Progenitor cell of endocrine pancreas (in vitro differentiated cells): ENCODE data around the gene DMAC2. TPM values are rescaled to one million over a fixed set of nuclear protein-coding genes. Genes with fewer than 3 reads are reported as not detected.
"Not testable (repeated sequence)": the region's sequence is repeated elsewhere in the genome, so short reads cannot be mapped to it uniquely, and the experiment has no call there.

Experiments used
- DNase-seq: peaks from one replicate; pipeline ENCODE4 v3.0.0; 2021; ENCODE audit warnings: low spot score; ENCODE audit not compliant: unreplicated experiment
- H3K27ac Mint-ChIP-seq: 2 replicates; pipeline ENCODE4 v1.8.0; 2021; ENCODE audit warnings: mild to moderate bottlenecking, moderate library complexity, mixed read lengths
- H3K27me3 Mint-ChIP-seq: 2 replicates; pipeline ENCODE4 v1.8.0; 2021; ENCODE audit warnings: mixed read lengths
- H3K36me3 Mint-ChIP-seq: 2 replicates; pipeline ENCODE4 v1.8.0; 2022; ENCODE audit warnings: mixed read lengths; ENCODE audit not compliant: insufficient read depth
- H3K4me1 Mint-ChIP-seq: 2 replicates; pipeline ENCODE4 v1.8.0; 2021; ENCODE audit warnings: low read depth, mixed read lengths
- H3K4me3 Mint-ChIP-seq: 2 replicates; pipeline ENCODE4 v1.8.0; 2021; ENCODE audit warnings: low read depth, mild to moderate bottlenecking, moderate library complexity, mixed read lengths
- H3K9me3 Mint-ChIP-seq: 2 replicates; pipeline ENCODE4 v1.8.0; 2021; ENCODE audit warnings: low read depth, mixed read lengths
- total RNA-seq: library from RNA; stranded (reverse); gene quantifications from 2 replicates; pipeline ENCODE4 v1.2.1, GENCODE V29; 2021
- TF ChIP-seq, protein P1 (sequence below): fragments of 200-600 bp; sonication (generic); IDR thresholded peaks from one replicate; pipeline ENCODE4 v1.5.0; 2021; ENCODE audit warnings: antibody characterized with exemption, mild to moderate bottlenecking; ENCODE audit not compliant: unreplicated experiment

Gene DMAC2
- total RNA-seq, 1 donor from 2014 or later: 54.1 TPM

DNA sequence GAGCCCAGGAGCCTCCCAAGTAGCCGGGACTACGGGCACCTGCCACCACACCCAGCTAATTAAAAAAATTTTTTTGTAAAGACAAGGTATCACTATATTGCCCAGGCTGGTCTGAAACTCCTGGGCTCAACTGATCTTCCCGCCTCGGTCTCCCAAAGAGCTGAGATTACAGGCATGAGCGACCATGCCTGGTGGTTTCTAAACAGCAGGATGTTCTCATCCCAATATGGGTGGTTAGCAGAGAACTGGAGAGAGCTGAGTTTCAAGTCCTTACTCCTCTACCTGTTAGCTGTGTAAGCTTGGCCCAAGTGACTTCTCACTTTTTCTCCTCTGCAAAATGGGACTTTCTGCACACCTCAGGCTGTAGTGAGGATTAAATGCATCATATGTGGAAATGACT, 55.4 kb downstream of the DMAC2 start:
- TF ChIP-seq, protein P1, sequence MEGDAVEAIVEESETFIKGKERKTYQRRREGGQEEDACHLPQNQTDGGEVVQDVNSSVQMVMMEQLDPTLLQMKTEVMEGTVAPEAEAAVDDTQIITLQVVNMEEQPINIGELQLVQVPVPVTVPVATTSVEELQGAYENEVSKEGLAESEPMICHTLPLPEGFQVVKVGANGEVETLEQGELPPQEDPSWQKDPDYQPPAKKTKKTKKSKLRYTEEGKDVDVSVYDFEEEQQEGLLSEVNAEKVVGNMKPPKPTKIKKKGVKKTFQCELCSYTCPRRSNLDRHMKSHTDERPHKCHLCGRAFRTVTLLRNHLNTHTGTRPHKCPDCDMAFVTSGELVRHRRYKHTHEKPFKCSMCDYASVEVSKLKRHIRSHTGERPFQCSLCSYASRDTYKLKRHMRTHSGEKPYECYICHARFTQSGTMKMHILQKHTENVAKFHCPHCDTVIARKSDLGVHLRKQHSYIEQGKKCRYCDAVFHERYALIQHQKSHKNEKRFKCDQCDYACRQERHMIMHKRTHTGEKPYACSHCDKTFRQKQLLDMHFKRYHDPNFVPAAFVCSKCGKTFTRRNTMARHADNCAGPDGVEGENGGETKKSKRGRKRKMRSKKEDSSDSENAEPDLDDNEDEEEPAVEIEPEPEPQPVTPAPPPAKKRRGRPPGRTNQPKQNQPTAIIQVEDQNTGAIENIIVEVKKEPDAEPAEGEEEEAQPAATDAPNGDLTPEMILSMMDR: no peak
- no peaks in the 10 kb centered on the region for H3K4me1 Mint-ChIP-seq
- H3K27me3 Mint-ChIP-seq: no peaks in the 10 kb centered on the region
- DNase-seq: no peak
- no peak overlapping the region for H3K27ac Mint-ChIP-seq
- no peak overlapping the region for H3K4me3 Mint-ChIP-seq
- peaks cover 2% of the 10 kb centered on the region for H3K36me3 Mint-ChIP-seq
- H3K9me3 Mint-ChIP-seq: no peaks in the 10 kb centered on the region

DNA sequence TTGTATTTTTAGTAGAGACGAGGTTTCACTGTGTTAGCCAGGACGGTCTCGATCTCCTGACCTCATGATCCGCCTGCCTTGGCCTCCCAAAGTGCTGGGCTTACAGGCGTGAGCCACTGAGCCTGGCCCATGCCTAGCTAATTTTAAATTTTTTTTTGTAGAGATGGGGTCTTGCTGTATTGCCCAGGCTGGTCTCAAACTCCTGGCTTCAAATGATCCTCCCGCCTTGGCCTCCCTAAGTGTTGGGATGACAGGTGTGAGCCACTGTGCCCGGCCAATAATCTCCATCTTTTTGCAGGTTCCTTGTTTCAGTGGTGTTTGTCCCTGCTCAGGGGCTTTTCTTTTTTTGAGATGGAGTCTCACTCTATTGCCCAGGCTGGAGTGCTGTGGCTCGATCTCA, 58.2 kb downstream of the DMAC2 start:
- not testable (repeated sequence) for H3K4me1 Mint-ChIP-seq, H3K27me3 Mint-ChIP-seq, H3K4me3 Mint-ChIP-seq, DNase-seq, H3K27ac Mint-ChIP-seq, H3K36me3 Mint-ChIP-seq, H3K9me3 Mint-ChIP-seq

Other genes starting within 250 kb of the DMAC2 start
- 4.0 and 5.8 TPM in 2 replicates for gene CYP2S1, start 246.7 kb downstream of the DMAC2 start, total RNA-seq
- gene AXL, start 220.7 kb downstream of the DMAC2 start, total RNA-seq: 14.8 and 15.7 TPM in 2 replicates
- 256 and 259 TPM in 2 replicates for gene HNRNPUL1, start 175.5 kb downstream of the DMAC2 start, total RNA-seq
- gene CCDC97, start 129.7 kb downstream of the DMAC2 start, total RNA-seq: 44.9 and 46.5 TPM in 2 replicates
- 4.3 and 5.5 TPM in 2 replicates for gene TGFB1, start 86.0 kb downstream of the DMAC2 start, total RNA-seq
- gene B9D2, start 75.8 kb downstream of the DMAC2 start, total RNA-seq: 8.6 and 10.7 TPM in 2 replicates
- 12.8 and 14.3 TPM in 2 replicates for gene TMEM91, start 63.4 kb downstream of the DMAC2 start, total RNA-seq
- 15.4 and 17.0 TPM in 2 replicates for gene EXOSC5, start 42.6 kb downstream of the DMAC2 start, total RNA-seq
- 15.2 and 16.3 TPM in 2 replicates for gene BCKDHA, start 42.1 kb downstream of the DMAC2 start, total RNA-seq
- gene B3GNT8, start 12.5 kb downstream of the DMAC2 start, total RNA-seq: 4.4 and 4.6 TPM in 2 replicates
- gene ERICH4, start 3.2 kb upstream of the DMAC2 start, total RNA-seq: not detected in 2 replicates
- not detected in 2 replicates for gene CEACAM21, start 136.3 kb upstream of the DMAC2 start, total RNA-seq
- not detected in 2 replicates for gene CEACAM4, start 187.2 kb upstream of the DMAC2 start, total RNA-seq
- gene CEACAM7, start 248.4 kb upstream of the DMAC2 start, total RNA-seq: not detected in 2 replicates